T-cell (primary cell): ENCODE data around the gene HS2ST1. TPM values are rescaled to one million over a fixed set of nuclear protein-coding genes. Genes with fewer than 3 reads are reported as not detected.

ENCODE experiments used
- ATAC-seq, 4 experiments: fragments of 200-7000 bp in 3 of 4; fragments of 150-1000 bp in 1 of 4; cut with Tn5 transposase; replicated peaks in 1 of 4; 1 replicate in 3 of 4; 2 replicates in 1 of 4; pipeline ENCODE4 v1.10.0; 2021; ENCODE audit warnings: moderate library complexity in 3 of 4, mild to moderate bottlenecking in 2 of 4, moderate number of reproducible peaks in 1 of 4
- CTCF ChIA-PET, 2 donors: fragments of 300-600 bp; sonication (Branson Sonifier 250); formaldehyde crosslinking; loops; one replicate each; lab custom pipeline; 2022; ENCODE audit warnings: antibody characterized with exemption in 2 of 2; lab: Charles Lee
- POLR2A ChIA-PET, 2 donors: fragments of 300-600 bp; sonication (Branson Sonifier 250); formaldehyde crosslinking; loops; one replicate each; lab custom pipeline; 2022; ENCODE audit warnings: antibody characterized with exemption in 2 of 2; lab: Charles Lee
- DNase-seq, 35 experiments: peaks; one replicate each; pipeline versions ENCODE4 v3.0.0 to v3.0.0-alpha.2; 2013 to 2023
- H3K27ac ChIP-seq: one replicate; pipeline ENCODE4 v1.5.1; 2013; ENCODE audit warnings: low read length
- H3K27me3 ChIP-seq, 2 experiments: replicated peaks in 1 of 2; 1 replicate in 1 of 2; 2 replicates in 1 of 2; pipeline versions ENCODE4 v1.6.1 to v1.7.0; 2013; ENCODE audit warnings: low read length in 1 of 2, mixed read lengths in 1 of 2; ENCODE audit not compliant: control insufficient read depth in 2 of 2, insufficient read depth in 2 of 2; ENCODE audit errors: extremely low read depth in 1 of 2
- H3K36me3 ChIP-seq, 2 donors: 1 replicate in 1 of 2; 2 replicates in 1 of 2; pipeline versions ENCODE4 v1.6.1 to v1.7.0; 2013; ENCODE audit warnings: low read length in 1 of 2; ENCODE audit not compliant: control insufficient read depth in 2 of 2, insufficient read depth in 1 of 2; ENCODE audit errors: extremely low read depth in 1 of 2
- H3K4me1 ChIP-seq, 2 experiments: 1 replicate in 1 of 2; 2 replicates in 1 of 2; pipeline versions ENCODE4 v1.6.1 to v1.7.0; 2013; ENCODE audit warnings: low read length in 2 of 2, mixed read lengths in 1 of 2; ENCODE audit not compliant: insufficient read depth in 2 of 2, control insufficient read depth in 1 of 2; ENCODE audit errors: extremely low read depth in 1 of 2
- H3K4me3 ChIP-seq, 2 donors: 1 replicate in 1 of 2; 2 replicates in 1 of 2; pipeline versions ENCODE4 v1.5.1 to v1.7.0; 2013; ENCODE audit warnings: mild to moderate bottlenecking in 2 of 2, low read length in 1 of 2, moderate library complexity in 1 of 2; ENCODE audit not compliant: control insufficient read depth in 1 of 2; ENCODE audit errors: extremely low read depth in 1 of 2
- H3K9me3 ChIP-seq: 2 replicates; pipeline ENCODE4 v1.7.0; 2013
- H3K27ac Mint-ChIP-seq, 2 donors: one replicate each; pipeline ENCODE4 v1.8.0; 2020 to 2021; ENCODE audit warnings: mild to moderate bottlenecking in 2 of 2, mixed read lengths in 2 of 2
- H3K27me3 Mint-ChIP-seq, 2 donors: one replicate each; pipeline ENCODE4 v1.8.0; 2021 to 2022; ENCODE audit warnings: mixed read lengths in 2 of 2
- H3K36me3 Mint-ChIP-seq: one replicate; pipeline ENCODE4 v1.8.0; 2021; ENCODE audit warnings: mixed read lengths
- H3K4me1 Mint-ChIP-seq, 3 donors: one replicate each; pipeline ENCODE4 v1.8.0; 2020 to 2022; ENCODE audit warnings: mixed read lengths in 3 of 3, mild to moderate bottlenecking in 1 of 3
- H3K4me3 Mint-ChIP-seq, 3 donors: one replicate each; pipeline ENCODE4 v1.8.0; 2020 to 2022; ENCODE audit warnings: mild to moderate bottlenecking in 3 of 3, mixed read lengths in 3 of 3, moderate library complexity in 3 of 3
- H3K9me3 Mint-ChIP-seq, 3 donors: one replicate each; pipeline ENCODE4 v1.8.0; 2020 to 2022; ENCODE audit warnings: mixed read lengths in 3 of 3
- WGBS: methylation state at CpG from one replicate; pipeline ENCODE4 v1.1.5; 2013; ENCODE audit warnings: missing lambda C conversion rate; ENCODE audit not compliant: insufficient coverage; 5-methylcytosine and 5-hydroxymethylcytosine counted together
- total RNA-seq, 35 experiments: library from RNA in 6 of 35; stranded (reverse) in 6 of 35; fragments of 120-200 nt in 1 of 35; gene quantifications; one replicate each; pipeline versions ENCODE4 v1.2.1 to v1.2.4 and lab custom pipeline; 2013 to 2026

The HS2ST1 gene
- total RNA-seq, 5 donors from 2014 or later (not counting 1 experiment from before 2014, with no cell fraction given), result 10.5 to 14.0 (median 11.0) TPM

DNA sequence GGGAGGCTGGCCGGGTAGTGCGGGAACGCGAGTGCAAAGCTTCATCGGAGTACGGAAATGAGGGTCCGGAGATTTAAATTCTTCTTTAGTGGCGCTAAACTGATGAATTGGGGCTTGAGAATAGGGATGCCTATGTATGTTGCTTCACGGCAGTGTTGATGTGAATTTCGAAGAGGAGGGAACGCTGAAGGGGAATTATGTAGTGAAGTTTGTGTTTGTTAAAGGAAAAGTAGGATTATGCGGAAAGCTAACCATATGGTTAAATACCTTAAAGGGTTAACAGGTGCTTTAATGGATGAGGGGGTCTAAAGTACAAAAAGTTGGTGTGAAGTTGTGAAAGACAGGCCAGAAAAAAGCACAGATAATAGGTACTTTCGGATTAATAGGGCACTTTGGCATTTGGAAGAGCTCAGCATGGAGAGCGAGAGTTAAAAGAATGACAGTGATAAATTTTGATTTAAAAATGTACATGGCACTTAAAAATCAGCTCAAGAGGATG is 1.4 kb downstream of the HS2ST1 start:
- Histone ChIP-seq H3K27ac (peak overlapping the region; percentile 61), H3K4me1 (peaks cover 17 to 18% of the 10 kb centered on the region in 2 experiments), H3K36me3 (no peaks in the 10 kb centered on the region), H3K4me3 (peak overlapping the region; percentile 73 to 99), H3K9me3 (peaks cover 3% of the 10 kb centered on the region), H3K27me3 (no peaks in the 10 kb centered on the region)
- H3K9me3 Mint-ChIP-seq, result no peaks in the 10 kb centered on the region
- ATAC-seq, result no peak
- H3K27ac Mint-ChIP-seq, result no peak overlapping the region
- H3K4me1 Mint-ChIP-seq, result peaks cover 5 to 41% (median 37%) of the 10 kb centered on the region in 3 donors
- no peak for DNase-seq
- H3K27me3 Mint-ChIP-seq, result no peaks in the 10 kb centered on the region
- H3K36me3 Mint-ChIP-seq, result peaks cover 7% of the 10 kb centered on the region
- ChIA-PET CTCF (interaction anchor here (0.6 to 4.6 kb wide), 6 partner anchors 21 to 211 kb away, joined by 3 to 43 read pairs (median 5); partner anchors contain the start of gene SH3GLB1 (in 1 of the 2)), POLR2A (interaction anchor here in 1 of 2 donors (0.7 to 4.1 kb wide), 3 partner anchors 43 to 161 kb away, joined by 3 to 35 read pairs (median 3); no protein-coding TSS in a partner anchor)
- H3K4me3 Mint-ChIP-seq, result no peak overlapping the region
- 12% methylated on average over 14 of the region's 14 CpGs for WGBS

DNA sequence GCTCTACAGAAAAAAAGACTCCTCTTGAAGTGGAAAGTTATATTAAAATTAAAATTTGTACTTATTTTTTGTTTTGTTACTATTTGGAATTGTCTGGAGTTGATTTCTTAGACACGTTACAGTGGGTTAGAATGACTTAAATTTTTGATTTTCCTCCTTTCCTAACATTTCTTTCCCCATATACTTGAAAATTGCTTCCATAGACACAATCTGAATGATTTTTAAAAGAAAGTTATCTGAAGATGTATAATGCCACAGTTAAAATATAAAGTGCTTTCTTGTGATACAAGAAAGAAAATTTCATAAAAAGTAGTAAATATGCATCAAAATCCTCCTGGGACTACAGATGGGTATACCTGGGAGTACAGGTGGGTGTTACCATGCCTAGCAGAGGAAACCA is 2.3 kb downstream of the HS2ST1 start:
- no peak overlapping the region for H3K27ac Mint-ChIP-seq
- H3K36me3 Mint-ChIP-seq, result peaks cover 3% of the 10 kb centered on the region
- peaks cover 0 to under 1% (median 0%) of the 10 kb centered on the region in 3 donors for H3K9me3 Mint-ChIP-seq
- CTCF ChIA-PET, result interaction anchor here (0.6 to 4.6 kb wide), 2 partner anchors 206 to 212 kb away, joined by 5 to 43 read pairs; partner anchors contain the start of gene SH3GLB1 (in 1 of the 2)
- Histone ChIP-seq H3K9me3 (peaks cover 4% of the 10 kb centered on the region), H3K27me3 (no peaks in the 10 kb centered on the region), H3K27ac (no peak overlapping the region), H3K4me3 (no peak overlapping the region), H3K36me3 (no peaks in the 10 kb centered on the region), H3K4me1 (peaks cover 15 to 18% of the 10 kb centered on the region in 2 experiments)
- peak overlapping the region in 1 of 3 donors; percentile 15 for H3K4me3 Mint-ChIP-seq
- ATAC-seq (no peak), DNase-seq (no peak)
- H3K4me1 Mint-ChIP-seq, result peaks cover 5 to 31% (median 28%) of the 10 kb centered on the region in 3 donors
- WGBS, result no CpG with 5 or more reads among the region's 1 CpG
- H3K27me3 Mint-ChIP-seq, result no peaks in the 10 kb centered on the region
- POLR2A ChIA-PET, result interaction anchor here (0.5 to 4.1 kb wide), 2 partner anchors 67 to 128 kb away, joined by 3 to 35 read pairs; no protein-coding TSS in a partner anchor

DNA sequence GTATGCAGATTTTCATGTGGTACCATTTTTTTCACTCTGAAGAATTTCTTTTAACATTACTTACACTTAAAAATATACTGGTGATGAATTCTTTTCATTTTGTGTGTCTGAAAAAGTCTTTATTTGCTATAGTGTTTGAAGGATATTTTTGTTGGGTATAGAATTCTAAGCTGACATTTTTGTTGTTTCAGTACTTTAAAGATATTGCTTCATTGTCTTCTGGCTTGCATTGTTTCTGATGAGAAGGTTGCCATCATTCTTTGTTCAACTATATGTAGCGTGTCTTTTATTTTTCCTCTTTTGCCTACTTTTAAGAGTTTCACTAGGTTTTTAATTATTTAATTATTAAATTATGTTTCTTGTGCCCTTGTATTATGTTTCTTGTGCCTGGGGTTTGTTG is 8.0 kb downstream of the HS2ST1 start:
- H3K27ac Mint-ChIP-seq, result no peak overlapping the region
- H3K27ac ChIP-seq, result no peak overlapping the region
- peaks cover 23 to 24% (median 24%) of the 10 kb centered on the region in 3 donors for H3K4me1 Mint-ChIP-seq
- no peak overlapping the region for H3K4me3 ChIP-seq
- no peak for DNase-seq
- H3K36me3 ChIP-seq, result no peaks in the 10 kb centered on the region
- H3K27me3 ChIP-seq, result no peaks in the 10 kb centered on the region
- H3K9me3 Mint-ChIP-seq, result peaks cover 4 to 30% (median 17%) of the 10 kb centered on the region in 3 donors
- peaks cover 29% of the 10 kb centered on the region for H3K36me3 Mint-ChIP-seq
- ATAC-seq, result no peak
- H3K4me3 Mint-ChIP-seq, result no peak overlapping the region
- ChIA-PET POLR2A (interaction anchor here in 1 of 2 donors (0.6 kb wide), 1 partner anchor 20 kb away, joined by 5 read pairs; no protein-coding TSS in a partner anchor), CTCF (no interaction called here)
- no peaks in the 10 kb centered on the region for H3K27me3 Mint-ChIP-seq
- H3K9me3 ChIP-seq, result peaks cover 4% of the 10 kb centered on the region
- no peaks in the 10 kb centered on the region for H3K4me1 ChIP-seq
- WGBS, result no CpG with 5 or more reads among the region's 1 CpG

DNA sequence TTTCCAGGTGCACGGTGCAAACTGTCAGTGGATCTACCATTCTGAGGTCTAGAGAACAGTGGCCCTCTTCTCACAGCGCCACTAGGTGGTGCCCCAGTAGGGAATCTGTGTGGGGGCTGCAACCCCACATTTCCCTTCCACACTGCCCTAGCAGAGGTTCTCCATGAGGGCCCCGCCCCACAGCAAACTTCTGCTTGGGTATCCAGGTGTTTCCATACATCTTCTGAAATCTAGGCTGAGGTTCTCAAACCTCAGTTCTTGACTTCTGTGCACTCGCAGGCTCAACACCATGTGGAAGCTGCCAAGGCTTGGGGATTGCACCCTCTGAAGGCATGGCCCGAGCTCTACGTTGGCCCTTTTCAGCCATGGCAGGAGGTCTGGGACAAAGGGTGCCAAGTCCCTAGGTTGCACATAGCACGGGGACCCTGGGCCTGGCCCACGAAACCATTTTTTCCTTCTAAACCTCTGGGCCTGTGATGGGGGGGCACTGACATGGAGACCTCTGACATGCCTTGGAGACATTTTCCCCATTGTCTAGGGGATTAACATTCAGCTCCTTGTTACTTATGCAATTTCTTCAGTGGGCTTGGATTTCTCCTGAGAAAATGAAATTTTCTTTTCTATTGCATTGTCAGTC is 10.0 kb downstream of the HS2ST1 start:
- H3K4me1 Mint-ChIP-seq, result peaks cover 27 to 29% (median 29%) of the 10 kb centered on the region in 3 donors
- peaks cover 4 to 30% (median 17%) of the 10 kb centered on the region in 3 donors for H3K9me3 Mint-ChIP-seq
- no peak for DNase-seq
- Histone ChIP-seq H3K27ac (no peak overlapping the region), H3K9me3 (peaks cover 4% of the 10 kb centered on the region), H3K27me3 (no peaks in the 10 kb centered on the region), H3K4me1 (no peaks in the 10 kb centered on the region), H3K4me3 (no peak overlapping the region), H3K36me3 (no peaks in the 10 kb centered on the region)
- WGBS, result 100% methylated on average over 8 of the region's 8 CpGs
- peaks cover 29% of the 10 kb centered on the region for H3K36me3 Mint-ChIP-seq
- H3K27me3 Mint-ChIP-seq, result no peaks in the 10 kb centered on the region
- CTCF ChIA-PET, result interaction anchor here in 1 of 2 donors (0.7 kb wide), 1 partner anchor 16 kb away, joined by 3 read pairs; no protein-coding TSS in a partner anchor
- no peak for ATAC-seq
- no peak overlapping the region for H3K4me3 Mint-ChIP-seq
- no peak overlapping the region for H3K27ac Mint-ChIP-seq
- POLR2A ChIA-PET, result interaction anchor here in 1 of 2 donors (0.7 kb wide), 1 partner anchor 9 kb away, joined by 3 read pairs; no protein-coding TSS in a partner anchor

DNA sequence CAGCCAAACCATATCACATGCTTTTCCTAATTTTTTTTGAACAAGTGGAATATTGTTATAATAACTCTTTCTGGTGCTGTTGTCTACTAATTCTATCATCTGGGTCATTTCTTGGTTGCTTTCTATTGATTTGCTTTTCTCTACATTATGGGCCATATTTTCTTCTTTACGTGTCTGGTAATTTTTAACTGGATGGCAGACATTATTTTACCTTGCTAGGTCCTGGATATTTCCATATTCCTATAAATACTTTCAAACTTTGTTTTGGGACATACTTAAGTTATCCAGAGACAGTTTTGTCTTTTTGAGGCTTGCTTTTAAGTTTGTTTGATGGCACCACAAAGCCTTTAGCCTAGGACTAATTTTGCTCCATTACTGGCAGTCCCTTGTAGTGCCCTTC is 11.3 kb downstream of the HS2ST1 start:
- H3K27me3 ChIP-seq, result no peaks in the 10 kb centered on the region

DNA sequence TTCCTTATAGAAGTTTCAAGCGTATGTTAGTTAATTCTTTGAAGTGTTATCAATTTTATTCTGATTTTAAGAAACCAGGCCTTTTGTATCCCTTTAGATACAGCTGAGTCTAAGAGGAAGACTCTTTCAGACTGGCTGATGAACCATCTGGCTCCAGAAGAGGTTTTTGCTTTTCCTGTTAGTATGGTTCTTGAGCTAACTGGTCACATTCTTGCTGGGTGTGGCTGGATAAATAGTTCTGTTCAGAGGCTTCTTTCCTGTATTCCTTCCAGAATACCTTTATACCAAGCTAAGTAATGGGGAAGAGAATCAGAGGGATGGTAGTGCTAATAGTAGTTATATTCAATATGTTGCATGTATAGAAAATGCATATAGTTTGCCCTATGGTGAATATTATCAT is 12.4 kb downstream of the HS2ST1 start:
- no peaks in the 10 kb centered on the region for H3K27me3 Mint-ChIP-seq
- POLR2A ChIA-PET, result no interaction called here

More for the DNA sequence above, 11.3 kb downstream of the HS2ST1 start:
- no peaks in the 10 kb centered on the region for H3K27me3 Mint-ChIP-seq
- no peak overlapping the region for H3K4me3 Mint-ChIP-seq
- Histone ChIP-seq H3K36me3 (no peaks in the 10 kb centered on the region), H3K27ac (no peak overlapping the region), H3K4me1 (no peaks in the 10 kb centered on the region), H3K9me3 (peaks cover 2% of the 10 kb centered on the region), H3K4me3 (no peak overlapping the region)
- DNase-seq, result no peak
- H3K27ac Mint-ChIP-seq, result no peak overlapping the region
- WGBS, result no CpG with 5 or more reads among the region's 1 CpG
- CTCF ChIA-PET, result interaction anchor here in 1 of 2 donors (0.5 kb wide), 1 partner anchor 28 kb away, joined by 4 read pairs; no protein-coding TSS in a partner anchor
- H3K36me3 Mint-ChIP-seq, result peaks cover 29% of the 10 kb centered on the region
- H3K4me1 Mint-ChIP-seq, result peaks cover 27 to 33% (median 31%) of the 10 kb centered on the region in 3 donors
- no peak for ATAC-seq
- POLR2A ChIA-PET, result no interaction called here
- H3K9me3 Mint-ChIP-seq, result peaks cover 4 to 30% (median 17%) of the 10 kb centered on the region in 3 donors

More for the DNA sequence above, 12.4 kb downstream of the HS2ST1 start:
- no peak overlapping the region for H3K27ac Mint-ChIP-seq
- H3K4me3 ChIP-seq, result no peak overlapping the region
- H3K9me3 ChIP-seq, result no peaks in the 10 kb centered on the region
- H3K9me3 Mint-ChIP-seq, result peaks cover 4 to 28% (median 17%) of the 10 kb centered on the region in 3 donors
- no peak overlapping the region for H3K27ac ChIP-seq
- peaks cover 29 to 37% (median 31%) of the 10 kb centered on the region in 3 donors for H3K4me1 Mint-ChIP-seq
- CTCF ChIA-PET, result no interaction called here
- no peaks in the 10 kb centered on the region for H3K36me3 ChIP-seq
- ATAC-seq, result no peak
- no peak overlapping the region for H3K4me3 Mint-ChIP-seq
- no peaks in the 10 kb centered on the region for H3K4me1 ChIP-seq
- no CpG with 5 or more reads among the region's 1 CpG for WGBS
- H3K27me3 ChIP-seq, result no peaks in the 10 kb centered on the region
- no peak for DNase-seq
- peaks cover 26% of the 10 kb centered on the region for H3K36me3 Mint-ChIP-seq
